ENCODE data around the gene POLR1H. TPM values are rescaled to one million over a fixed set of nuclear protein-coding genes. Genes with fewer than 3 reads are reported as not detected.

POLR1H gene
- total RNA-seq, 2 donors from 2014 or later, result 39.8 to 59.5 TPM

- Mint-ChIP-seq H3K36me3 (ENCODE audit: low read depth) (no peaks in the 10 kb centered on the region), H3K9me3 (no peaks in the 10 kb centered on the region), H3K4me1 (peaks cover 18% of the 10 kb centered on the region), H3K27ac (no peak overlapping the region), H3K27me3 (peaks cover 58% of the 10 kb centered on the region), H3K4me3 (no peak overlapping the region)
- ATAC-seq (replicated peaks), result no peak
These were observed 35.8 kb downstream of the POLR1H start for GRCh38 chr6:30096829-30097228.

GRCh38 chr6:30097902-30098768, 37.1 kb downstream of the POLR1H start:
- no peak for ATAC-seq (replicated peaks)
- Mint-ChIP-seq H3K36me3 (ENCODE audit: low read depth) (no peaks in the 10 kb centered on the region), H3K27me3 (peaks cover 52% of the 10 kb centered on the region), H3K4me1 (peaks cover 18% of the 10 kb centered on the region), H3K9me3 (no peaks in the 10 kb centered on the region), H3K27ac (no peak overlapping the region), H3K4me3 (no peak overlapping the region)

GRCh38 chr6:30100154-30100553, 39.1 kb downstream of the POLR1H start:
- Mint-ChIP-seq H3K36me3 (ENCODE audit: low read depth) (no peaks in the 10 kb centered on the region), H3K9me3 (no peaks in the 10 kb centered on the region), H3K4me3 (peak overlapping the region; percentile 88), H3K27ac (no peak overlapping the region), H3K4me1 (peaks cover 24% of the 10 kb centered on the region), H3K27me3 (peaks cover 47% of the 10 kb centered on the region)
- no peak for ATAC-seq (replicated peaks)

- Mint-ChIP-seq H3K27ac (no peak overlapping the region), H3K36me3 (ENCODE audit: low read depth) (no peaks in the 10 kb centered on the region), H3K27me3 (peaks cover 42% of the 10 kb centered on the region), H3K4me3 (peak overlapping the region; percentile 88), H3K9me3 (no peaks in the 10 kb centered on the region), H3K4me1 (peaks cover 24% of the 10 kb centered on the region)
- peak; percentile 13 for ATAC-seq (replicated peaks)
These were observed 39.7 kb downstream of the POLR1H start for GRCh38 chr6:30100585-30101443.

- peaks cover 42% of the 10 kb centered on the region for H3K27me3 Mint-ChIP-seq
- peak; percentile 80 for ATAC-seq (replicated peaks)
- H3K36me3 Mint-ChIP-seq (ENCODE audit: low read depth), result no peaks in the 10 kb centered on the region
- H3K4me1 Mint-ChIP-seq, result peaks cover 24% of the 10 kb centered on the region
- no peak overlapping the region for H3K27ac Mint-ChIP-seq
- H3K4me3 Mint-ChIP-seq, result peak overlapping the region; percentile 88
- H3K9me3 Mint-ChIP-seq, result no peaks in the 10 kb centered on the region
These were observed 40.7 kb downstream of the POLR1H start for GRCh38 chr6:30101444-30102413.

GRCh38 chr6:30102414-30102969, 41.4 kb downstream of the POLR1H start:
- peak; percentile 6 for ATAC-seq (replicated peaks)
- H3K36me3 Mint-ChIP-seq (ENCODE audit: low read depth), result no peaks in the 10 kb centered on the region
- H3K4me3 Mint-ChIP-seq, result peak overlapping the region; percentile 88
- H3K4me1 Mint-ChIP-seq, result peaks cover 19% of the 10 kb centered on the region
- H3K27ac Mint-ChIP-seq, result no peak overlapping the region
- peaks cover 38% of the 10 kb centered on the region for H3K27me3 Mint-ChIP-seq
- H3K9me3 Mint-ChIP-seq, result no peaks in the 10 kb centered on the region

- peak; percentile 80 for ATAC-seq (replicated peaks)
- Mint-ChIP-seq H3K4me3 (peak overlapping the region; percentile 88), H3K27me3 (peaks cover 42% of the 10 kb centered on the region), H3K36me3 (ENCODE audit: low read depth) (no peaks in the 10 kb centered on the region), H3K27ac (peak overlapping the region; percentile 72), H3K4me1 (peaks cover 14% of the 10 kb centered on the region), H3K9me3 (no peaks in the 10 kb centered on the region)
These were observed 42.2 kb downstream of the POLR1H start for GRCh38 chr6:30102970-30103871.

- peaks cover 42% of the 10 kb centered on the region for H3K27me3 Mint-ChIP-seq
- H3K9me3 Mint-ChIP-seq, result no peaks in the 10 kb centered on the region
- no peaks in the 10 kb centered on the region for H3K36me3 Mint-ChIP-seq (ENCODE audit: low read depth)
- peaks cover 14% of the 10 kb centered on the region for H3K4me1 Mint-ChIP-seq
- H3K4me3 Mint-ChIP-seq, result peak overlapping the region; percentile 88
- H3K27ac Mint-ChIP-seq, result peak overlapping the region; percentile 72
- no peak for ATAC-seq (replicated peaks)
These were observed 42.8 kb downstream of the POLR1H start for GRCh38 chr6:30103872-30104179.

GRCh38 chr6:30104661-30105060, 43.6 kb downstream of the POLR1H start:
- no peak overlapping the region for H3K27ac Mint-ChIP-seq
- no peak for ATAC-seq (replicated peaks)
- H3K27me3 Mint-ChIP-seq, result peaks cover 36% of the 10 kb centered on the region
- H3K9me3 Mint-ChIP-seq, result no peaks in the 10 kb centered on the region
- H3K4me3 Mint-ChIP-seq, result no peak overlapping the region
- H3K4me1 Mint-ChIP-seq, result peaks cover 14% of the 10 kb centered on the region
- no peaks in the 10 kb centered on the region for H3K36me3 Mint-ChIP-seq (ENCODE audit: low read depth)

- Mint-ChIP-seq H3K4me3 (no peak overlapping the region), H3K36me3 (ENCODE audit: low read depth) (no peaks in the 10 kb centered on the region), H3K27me3 (peaks cover 50% of the 10 kb centered on the region), H3K27ac (no peak overlapping the region), H3K9me3 (no peaks in the 10 kb centered on the region), H3K4me1 (peaks cover 6% of the 10 kb centered on the region)
- ATAC-seq (replicated peaks), result no peak
These were observed 50.3 kb downstream of the POLR1H start for GRCh38 chr6:30111266-30111856.

GRCh38 chr6:30112402-30112994, 51.4 kb downstream of the POLR1H start:
- no peak overlapping the region for H3K27ac Mint-ChIP-seq
- ATAC-seq (replicated peaks), result no peak
- H3K9me3 Mint-ChIP-seq, result no peaks in the 10 kb centered on the region
- H3K4me1 Mint-ChIP-seq, result peaks cover 6% of the 10 kb centered on the region
- H3K36me3 Mint-ChIP-seq (ENCODE audit: low read depth), result no peaks in the 10 kb centered on the region
- peaks cover 49% of the 10 kb centered on the region for H3K27me3 Mint-ChIP-seq
- no peak overlapping the region for H3K4me3 Mint-ChIP-seq

- no peaks in the 10 kb centered on the region for H3K9me3 Mint-ChIP-seq
- no peaks in the 10 kb centered on the region for H3K36me3 Mint-ChIP-seq (ENCODE audit: low read depth)
- peak; percentile 77 for ATAC-seq (replicated peaks)
- no peak within 1 kb of the TSS for H3K4me3 Mint-ChIP-seq
- H3K4me1 Mint-ChIP-seq, result peaks cover 6% of the 10 kb centered on the region
- no peak within 1 kb of the TSS for H3K27ac Mint-ChIP-seq
- peaks cover 45% of the 10 kb centered on the region for H3K27me3 Mint-ChIP-seq
These were observed 52.1 kb downstream of the POLR1H start, which contains the start of gene TRIM31 for GRCh38 chr6:30113003-30113759. TRIM31 (minus strand) TSS chr6:30113090; CDS start chr6:30112805, 285 bp downstream.

All from activated T-helper 17 cell treated with anti-CD3 and anti-CD28 coated beads, Interleukin-2, amount 50 U/mL, for 72 hours (primary cell).